NCI-H82 treated with DMSO at 0.1 percent for 48 hours (cell line): ENCODE measurements around the gene PLAAT3.
"Not testable (repeated sequence)": the region's sequence is repeated elsewhere in the genome, so short reads cannot be mapped to it uniquely, and the experiment has no call there.

Experiments
- DNase-seq: peaks from one replicate; lab custom pipeline; 2025; ENCODE audit not compliant: unreplicated experiment; lab: John Stamatoyannopoulos, UW

PLAAT3 gene

DNA sequence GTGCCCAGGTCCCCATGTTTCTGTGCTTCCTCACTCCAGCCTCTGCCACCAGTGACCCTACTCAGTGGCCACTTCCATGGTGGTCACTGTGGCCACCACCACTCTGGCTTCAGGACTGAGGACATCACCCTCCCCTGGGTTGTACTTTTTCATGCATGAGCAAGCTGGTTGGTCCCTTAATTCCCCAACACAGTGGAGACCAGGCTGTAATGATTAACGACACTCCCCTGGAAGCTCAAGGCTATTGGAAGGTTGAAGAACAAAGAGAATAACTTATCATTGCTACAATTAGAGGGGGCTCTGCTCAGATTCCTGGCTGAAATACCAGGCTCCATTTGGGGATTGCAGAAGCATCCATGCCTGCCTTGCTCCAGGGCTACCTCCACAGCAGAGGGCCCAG is 67.2 kb downstream of the PLAAT3 start:
- DNase-seq = no peak

DNA sequence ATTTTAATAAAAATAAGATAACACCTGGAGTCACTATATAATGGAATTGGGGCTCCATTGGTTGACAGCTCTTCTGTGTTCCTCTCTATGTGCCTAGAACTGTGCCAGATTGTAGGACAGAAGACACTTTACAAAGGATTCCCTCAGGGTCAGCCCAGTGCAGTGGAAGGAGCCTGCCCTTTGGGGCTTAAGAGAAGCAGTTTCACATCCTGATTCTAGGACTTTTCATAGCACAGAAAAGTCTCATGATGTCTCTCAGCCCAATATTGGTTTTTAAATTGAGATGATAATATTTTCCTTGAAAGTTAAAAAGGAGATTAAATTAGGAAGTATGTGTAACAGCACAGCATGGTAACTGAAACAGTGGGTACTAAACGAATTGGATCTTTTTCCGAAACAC is 70.5 kb downstream of the PLAAT3 start:
- DNase-seq = no peak

DNA sequence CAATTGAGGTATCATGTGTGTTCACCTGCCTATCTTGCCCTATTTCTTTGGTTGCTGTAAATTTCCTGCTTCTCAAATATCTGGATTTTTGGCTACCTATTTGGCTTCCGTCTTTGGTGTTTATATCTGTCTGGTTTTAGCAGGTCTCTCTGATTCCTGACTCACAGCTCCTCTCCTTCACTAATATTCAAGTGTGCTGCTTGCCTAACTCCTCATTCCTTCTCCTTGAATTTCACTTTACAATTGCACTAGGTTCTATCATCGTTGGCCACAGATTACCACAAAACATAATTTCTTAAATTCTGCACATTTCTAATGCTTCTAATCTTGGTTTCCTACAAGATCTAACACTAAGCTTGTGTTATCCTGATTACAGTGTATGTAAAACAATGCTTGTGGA is 71.7 kb downstream of the PLAAT3 start:
- not testable (repeated sequence) for DNase-seq

DNA sequence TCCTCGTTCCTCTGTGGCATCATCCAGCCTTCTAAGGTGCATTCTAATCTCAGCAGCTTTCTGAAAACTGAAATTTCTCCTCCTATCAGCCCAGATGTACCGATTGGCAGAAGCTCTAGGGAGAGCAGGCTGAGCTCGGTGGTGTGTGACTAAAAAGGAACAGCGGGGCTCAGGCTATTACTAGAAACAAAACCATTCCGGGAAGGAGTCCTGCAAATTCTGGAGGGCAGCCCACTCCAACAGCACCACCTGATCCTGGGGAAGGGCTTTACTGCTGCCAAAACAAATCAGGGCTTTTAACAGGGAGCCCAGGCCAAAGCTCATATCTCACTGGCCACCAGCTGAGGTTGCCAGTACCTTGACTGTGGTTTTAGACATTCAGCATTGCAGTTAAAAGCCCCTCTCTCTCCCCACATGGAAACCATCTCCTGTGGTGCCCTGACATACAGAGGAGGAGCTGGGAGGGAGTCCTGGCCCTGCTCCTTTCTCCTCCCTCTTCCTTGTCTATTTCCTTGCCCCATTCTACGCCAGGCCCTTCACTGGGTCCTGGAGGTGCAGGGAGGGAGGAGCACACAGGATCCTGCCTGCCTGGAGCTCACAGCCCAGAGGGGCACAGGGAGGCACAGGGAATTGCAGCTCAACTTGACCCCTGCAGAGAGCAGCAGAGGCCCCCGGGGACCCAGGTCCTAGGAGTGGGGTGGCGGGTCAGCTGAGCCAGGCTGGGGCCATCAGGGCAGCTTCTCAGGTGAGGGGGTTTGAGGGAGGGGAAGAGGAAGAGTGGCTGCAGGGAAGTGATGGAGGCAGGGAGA is 76.7 kb downstream of the PLAAT3 start:
- no peak for DNase-seq

DNA sequence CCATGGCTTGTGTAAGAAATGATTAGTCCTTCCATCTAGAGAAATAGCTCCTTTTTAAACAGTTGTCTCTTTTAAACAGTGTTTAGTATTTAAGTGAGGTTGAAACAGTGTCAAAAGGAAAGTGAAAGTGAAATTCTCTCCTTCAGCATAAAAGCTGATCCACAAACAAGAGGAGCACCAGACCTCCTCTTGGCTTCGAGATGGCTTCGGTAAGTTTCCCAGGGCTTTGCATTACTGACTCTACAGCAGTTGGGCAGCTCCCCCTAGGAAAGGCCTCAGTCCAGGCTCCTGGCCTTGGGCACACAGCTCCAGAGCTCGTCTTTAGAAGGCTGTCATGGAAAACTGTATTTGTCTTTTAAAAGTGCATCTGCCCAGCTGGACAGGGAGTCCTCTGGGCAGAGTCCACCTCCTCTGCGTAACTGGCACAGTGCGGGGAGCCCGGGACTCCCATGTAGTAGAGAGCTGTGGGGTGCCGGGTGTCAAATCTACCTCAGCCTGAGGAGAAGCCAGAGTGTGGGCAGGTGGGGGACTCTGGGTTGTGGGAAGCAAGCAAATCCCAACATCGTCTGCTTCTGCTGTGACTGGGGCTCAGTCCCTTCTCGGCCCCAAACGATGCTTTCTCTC is 77.5 kb downstream of the PLAAT3 start, which contains the start of gene PLAAT4:
Gene PLAAT4, plus strand, starts transcription at position 140 of the 624 bp plus-strand sequence. Its CDS starts 61 bp downstream, at position 201.
- no peak for DNase-seq

DNA sequence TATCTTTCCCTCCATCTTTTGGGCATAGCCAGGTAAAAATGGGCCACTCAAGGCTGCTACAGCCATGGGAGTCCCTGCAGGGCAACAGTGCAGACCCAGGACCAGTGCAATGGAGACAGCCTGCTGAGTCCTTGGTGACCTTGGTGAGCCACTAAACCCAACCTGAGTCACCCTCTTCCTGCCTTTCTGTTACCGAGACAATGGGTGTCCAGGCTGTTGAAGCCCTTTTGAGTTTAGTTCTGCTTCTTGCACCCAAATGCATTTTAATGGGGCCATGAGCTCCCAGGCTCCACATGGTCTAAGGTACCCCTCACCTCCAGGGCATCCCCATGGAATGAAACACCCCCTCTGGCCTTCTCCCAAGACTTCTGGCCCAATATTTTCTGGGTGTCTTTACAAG is 78.5 kb downstream of the PLAAT3 start:
- no peak for DNase-seq

DNA sequence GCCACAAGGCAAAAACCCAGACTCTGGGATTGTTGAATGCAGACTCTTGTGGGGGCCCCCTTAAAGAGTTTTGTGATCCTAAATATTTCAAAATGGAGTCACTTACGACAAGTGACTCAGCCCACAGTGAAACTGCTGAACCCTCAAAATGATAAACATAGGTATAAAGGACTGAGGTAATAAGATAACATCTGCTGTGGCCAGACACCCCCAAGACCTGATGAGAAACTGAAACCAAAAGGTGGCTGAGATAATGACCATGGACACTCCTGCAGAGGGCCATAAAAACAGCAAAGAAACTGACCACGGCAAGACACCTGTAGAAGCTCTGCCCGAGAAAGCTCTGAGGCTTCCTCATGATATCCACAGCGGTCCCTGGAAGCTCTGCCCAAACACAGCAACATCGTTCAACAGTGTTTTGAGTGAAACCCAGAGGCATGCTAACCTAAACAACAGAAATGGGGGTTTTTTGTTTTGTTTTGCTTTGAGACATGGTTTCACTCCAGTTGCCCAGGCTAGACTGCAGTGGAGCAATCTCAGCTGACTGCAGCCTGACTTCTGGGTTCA is 79.3 kb downstream of the PLAAT3 start:
- DNase-seq = no peak

DNA sequence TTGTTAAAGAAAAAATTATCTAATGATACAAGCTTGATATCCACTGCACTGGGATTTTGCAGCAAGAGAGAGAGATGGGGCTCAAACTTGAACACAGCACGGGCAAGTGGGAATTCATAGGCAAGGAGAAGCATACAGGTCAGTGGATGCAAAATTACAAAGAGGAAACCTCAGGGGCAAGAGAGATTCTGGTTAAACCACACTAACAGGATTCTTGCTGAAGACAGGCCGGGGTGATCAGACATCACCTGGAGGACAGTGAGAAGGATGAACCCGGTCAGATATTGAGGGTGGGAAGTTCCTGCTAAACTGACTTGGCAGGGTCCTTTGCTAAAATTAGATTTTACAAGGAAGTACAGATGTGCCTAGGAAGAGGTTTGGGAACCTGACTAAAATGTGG is 80.2 kb downstream of the PLAAT3 start:
- DNase-seq = no peak

DNA sequence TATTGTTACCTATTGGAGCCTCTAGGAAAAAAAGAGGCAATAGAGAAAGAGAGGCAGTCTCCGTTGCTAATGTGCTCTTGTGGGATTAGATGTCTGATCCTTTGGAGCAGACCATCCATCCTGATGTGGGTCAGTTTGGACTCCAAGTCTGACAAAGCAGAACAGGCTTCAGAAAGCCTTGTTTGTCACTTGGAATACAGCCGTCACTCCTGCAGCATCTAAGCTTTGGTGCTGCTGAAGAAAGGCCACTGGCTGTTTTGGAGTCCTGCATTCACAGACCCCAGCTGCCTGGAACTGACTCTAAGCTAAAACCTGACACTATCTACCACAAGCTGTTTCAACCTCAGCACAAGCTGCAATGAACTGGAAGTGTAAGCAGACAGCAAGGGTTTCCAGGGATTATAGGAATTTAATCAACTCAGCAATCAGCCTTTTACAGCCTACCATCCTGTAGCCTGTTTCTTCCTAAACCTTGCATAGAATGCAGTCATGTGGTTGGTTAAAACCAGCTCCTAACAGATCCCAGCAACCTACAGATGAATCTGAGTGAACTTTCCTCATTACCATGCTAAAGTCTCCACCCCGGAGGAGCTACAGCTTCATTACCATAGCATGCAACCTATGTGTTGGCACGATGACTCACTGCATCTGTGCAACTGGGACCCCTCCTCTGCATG is 81.3 kb downstream of the PLAAT3 start:
- DNase-seq = no peak

DNA sequence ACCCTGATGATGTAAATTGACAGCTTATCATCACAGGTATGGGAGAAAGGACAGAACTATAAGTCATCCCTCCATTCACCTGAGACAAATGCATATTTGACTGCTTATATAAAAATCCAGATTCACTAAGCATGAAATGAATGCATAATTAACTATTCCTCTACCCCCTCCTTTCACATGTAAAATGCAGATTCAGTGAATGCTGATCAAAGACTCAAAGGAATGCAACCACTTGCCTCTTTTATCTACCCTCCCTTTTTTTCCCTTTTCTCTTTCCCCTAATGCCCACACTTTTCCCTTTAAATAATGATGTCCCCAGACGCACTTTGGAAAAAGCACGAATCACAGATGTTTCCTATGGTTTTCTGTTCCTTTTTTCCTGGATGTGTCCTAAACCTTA is 82.1 kb downstream of the PLAAT3 start:
- DNase-seq = no peak

DNA sequence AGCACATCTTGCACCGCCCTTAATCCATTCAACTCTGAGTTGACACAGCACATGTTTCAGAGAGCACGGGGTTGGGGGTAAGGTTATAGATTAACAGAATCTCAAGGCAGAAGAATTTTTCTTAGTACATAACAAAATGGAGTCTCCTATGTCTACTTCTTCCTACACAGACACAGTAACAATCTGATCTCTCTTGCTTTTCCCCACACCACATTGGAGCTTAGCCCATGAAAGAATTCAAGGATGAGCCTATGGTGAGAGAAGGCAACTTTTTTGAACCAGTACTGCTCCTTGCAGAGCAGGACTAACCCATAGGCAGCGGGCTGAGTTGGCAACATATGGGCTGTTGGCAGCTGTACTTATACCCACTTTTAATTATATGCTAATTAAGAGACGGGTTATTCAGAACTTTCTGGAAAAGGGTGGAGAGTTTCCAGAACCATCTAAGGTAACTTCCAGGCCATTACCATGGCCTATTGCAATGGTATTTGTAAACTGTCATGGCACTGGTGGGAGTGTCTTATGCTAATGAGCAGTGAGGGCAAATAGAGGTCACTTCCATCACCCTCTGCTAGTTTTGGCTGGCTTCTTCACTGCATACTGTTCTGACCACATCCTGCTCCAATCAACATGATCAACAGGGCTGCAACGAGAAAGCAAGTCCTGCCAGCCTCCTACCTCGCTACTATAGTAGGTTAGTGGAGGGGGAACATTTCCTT is 83.0 kb downstream of the PLAAT3 start:
- DNase-seq = not testable (repeated sequence)

DNA sequence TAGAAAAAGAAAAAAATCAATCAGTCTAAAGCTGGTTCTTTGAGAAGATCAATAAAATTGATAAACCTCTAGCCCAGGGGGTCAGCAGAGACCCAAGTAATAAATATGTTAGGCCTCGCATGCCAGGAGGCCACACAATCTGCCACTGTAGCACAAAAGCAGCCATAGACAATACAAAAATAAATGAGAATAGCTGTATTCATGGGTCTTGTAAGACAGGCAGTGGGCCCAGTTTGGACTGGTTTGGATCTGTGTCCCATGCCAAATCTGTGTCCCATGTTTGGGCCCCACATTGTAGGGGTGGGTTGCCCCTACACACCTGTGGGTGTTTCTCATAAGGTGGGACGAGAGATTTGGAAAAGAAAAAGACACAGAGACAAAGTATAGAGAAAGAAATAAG is 84.2 kb downstream of the PLAAT3 start:
- no peak for DNase-seq

DNA sequence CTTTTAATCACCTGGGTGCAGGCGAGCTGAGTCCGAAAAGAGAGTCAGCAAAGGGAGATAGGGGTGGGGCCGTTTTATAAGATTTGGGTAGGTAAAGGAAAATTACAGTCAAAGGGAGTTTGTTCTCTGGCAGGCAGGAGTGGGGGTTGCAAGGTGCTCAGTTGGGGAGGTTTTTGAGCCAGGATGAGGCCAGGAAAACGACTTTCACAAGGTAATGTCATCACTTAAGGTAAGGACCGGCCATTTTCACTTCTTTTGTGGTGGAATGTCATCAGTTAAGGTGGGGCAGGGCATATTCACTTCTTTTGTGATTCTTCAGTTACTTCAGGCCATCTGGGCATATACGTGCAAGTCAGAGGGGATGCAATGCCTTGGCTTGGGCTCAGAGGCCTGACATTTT is 84.9 kb downstream of the PLAAT3 start:
- not testable (repeated sequence) for DNase-seq

DNA sequence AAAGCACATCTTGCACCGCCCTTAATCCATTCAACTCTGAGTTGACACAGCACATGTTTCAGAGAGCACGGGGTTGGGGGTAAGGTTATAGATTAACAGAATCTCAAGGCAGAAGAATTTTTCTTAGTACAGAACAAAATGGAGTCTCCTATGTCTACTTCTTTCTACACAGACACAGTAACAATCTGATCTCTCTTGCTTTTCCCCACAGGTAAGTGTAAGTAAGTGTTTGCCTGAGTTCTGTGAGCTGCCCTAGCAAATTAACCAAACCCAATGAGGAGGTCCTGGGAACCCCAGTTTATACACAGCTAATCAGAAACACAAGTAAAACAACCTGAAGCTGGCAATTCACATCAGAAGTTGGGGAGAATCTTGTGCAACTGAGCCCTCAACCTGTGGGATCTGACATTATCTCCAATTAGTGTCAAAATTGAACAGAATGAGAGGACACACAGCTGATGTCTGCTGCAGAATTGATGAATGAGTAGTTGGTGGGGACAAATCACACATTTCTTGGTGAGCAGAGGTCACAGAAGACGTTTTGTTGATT is 85.4 kb downstream of the PLAAT3 start:
- not testable (repeated sequence) for DNase-seq

DNA sequence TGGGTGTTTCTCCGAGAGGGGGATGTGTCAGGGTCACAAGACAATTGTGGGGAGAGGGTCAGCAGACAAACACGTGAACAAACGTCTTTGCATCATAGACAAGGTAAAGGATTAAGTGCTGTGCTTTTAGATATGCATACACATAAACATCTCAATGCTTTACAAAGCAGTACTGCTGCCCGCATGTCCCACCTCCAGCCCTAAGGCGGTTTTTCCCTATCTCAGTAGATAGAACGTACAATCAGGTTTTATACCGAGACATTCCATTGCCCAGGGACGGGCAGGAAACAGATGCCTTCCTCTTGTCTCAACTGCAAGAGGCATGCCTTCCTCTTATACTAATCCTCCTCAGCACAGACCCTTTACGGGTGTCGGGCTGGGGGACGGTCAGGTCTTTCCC is 86.1 kb downstream of the PLAAT3 start:
- not testable (repeated sequence) for DNase-seq

DNA sequence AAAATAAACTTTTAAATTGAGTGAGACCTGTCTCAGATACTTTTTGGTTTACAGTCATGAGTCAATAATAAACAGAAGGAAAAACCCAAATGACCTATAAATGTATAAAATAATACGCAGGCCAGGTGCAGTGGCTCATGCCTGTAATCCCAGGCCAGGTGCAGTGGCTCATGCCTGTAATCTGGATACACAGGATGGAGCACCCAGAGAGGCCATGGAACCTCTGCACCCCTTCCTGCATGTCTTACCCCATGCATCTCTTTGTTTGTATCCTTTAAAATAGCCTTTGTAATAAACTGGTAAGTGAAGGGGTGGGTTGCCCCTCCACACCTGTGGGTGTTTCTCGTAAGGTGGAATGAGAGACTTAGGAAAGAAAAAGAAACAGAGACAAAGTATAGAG is 86.6 kb downstream of the PLAAT3 start:
- DNase-seq = no peak
